H1 (cell line): ENCODE measurements around the gene ARID4B. TPM values are rescaled to one million over a fixed set of nuclear protein-coding genes. Genes with fewer than 3 reads are reported as not detected.

Source experiments
- CTCF ChIA-PET: fragments of 300-600 bp; sonication (Branson Sonifier 250); formaldehyde crosslinking; loops from one replicate; lab custom pipeline; 2021; ENCODE audit not compliant: partially characterized antibody; lab: Charles Lee
- POLR2A ChIA-PET: fragments of 300-600 bp; sonication (Branson Sonifier 250); formaldehyde crosslinking; loops from one replicate; lab custom pipeline; 2021; ENCODE audit warnings: inconsistent platforms; ENCODE audit not compliant: partially characterized antibody; lab: Charles Lee
- DNase-seq, 2 experiments: peaks; one replicate each; pipeline versions ENCODE4 v3.0.0 to v3.0.0-alpha.2; 2010 to 2022; ENCODE audit warnings: low spot score in 2 of 2, low read depth in 1 of 2, mixed read lengths in 1 of 2
- FAIRE-seq: peaks from 2 replicates; lab custom pipeline; 2011; peaks lifted over from hg19 to GRCh38; lab: Jason Lieb, UNC
- H2AFZ ChIP-seq: 2 replicates; pipeline ENCODE4 v1.8.1; 2012; ENCODE audit warnings: low read length, inconsistent platforms
- H2AK5ac ChIP-seq: 2 replicates; pipeline ENCODE4 v1.6.1; 2013; ENCODE audit warnings: low read depth, low read length
- H2BK120ac ChIP-seq: replicated peaks from 2 replicates; pipeline ENCODE3; 2013; ENCODE audit warnings: low read depth, low read length, inconsistent platforms
- H2BK12ac ChIP-seq: 2 replicates; pipeline ENCODE4 v1.6.1; 2013; ENCODE audit warnings: low read depth, low read length
- H2BK15ac ChIP-seq: 2 replicates; pipeline ENCODE4 v1.6.1; 2013; ENCODE audit warnings: low read length
- H2BK20ac ChIP-seq: 2 replicates; pipeline ENCODE4 v1.6.1; 2013; ENCODE audit warnings: low read length
- H2BK5ac ChIP-seq: 2 replicates; pipeline ENCODE4 v1.6.1; 2013; ENCODE audit warnings: low read depth, low read length
- H3K14ac ChIP-seq: 2 replicates; pipeline ENCODE4 v1.6.1; 2013; ENCODE audit warnings: inconsistent platforms; ENCODE audit not compliant: insufficient read length
- H3K18ac ChIP-seq: 2 replicates; pipeline ENCODE4 v1.6.1; 2013; ENCODE audit warnings: low read length; ENCODE audit errors: extremely low read depth
- H3K23ac ChIP-seq: 2 replicates; pipeline ENCODE4 v1.6.1; 2013; ENCODE audit warnings: inconsistent platforms; ENCODE audit not compliant: insufficient read length
- H3K23me2 ChIP-seq: 2 replicates; pipeline ENCODE4 v1.6.1; 2013; ENCODE audit warnings: low read depth, low read length
- H3K27ac ChIP-seq: 2 replicates; pipeline ENCODE4 v1.6.1; 2011; ENCODE audit warnings: low read depth, low read length, inconsistent platforms
- H3K27me3 ChIP-seq, 4 experiments: replicated peaks in 1 of 4; 1 replicate in 1 of 4; 2 replicates in 3 of 4; pipeline versions ENCODE4 v1.6.1 to v1.8.1; 2011 to 2013; ENCODE audit warnings: low read length in 3 of 4, mild to moderate bottlenecking in 3 of 4, inconsistent platforms in 2 of 4, mixed read lengths in 2 of 4, moderate library complexity in 1 of 4; ENCODE audit not compliant: control insufficient read depth in 3 of 4, insufficient read depth in 3 of 4; ENCODE audit errors: extremely low read depth in 1 of 4
- H3K36me3 ChIP-seq, 4 experiments: 2 replicates each; pipeline versions ENCODE4 v1.6.1 to v1.8.1; 2011 to 2013; ENCODE audit warnings: mild to moderate bottlenecking in 4 of 4, low read length in 3 of 4, moderate library complexity in 2 of 4, control low read depth in 1 of 4, inconsistent platforms in 1 of 4; ENCODE audit not compliant: insufficient read depth in 4 of 4, control insufficient read depth in 2 of 4
- H3K4ac ChIP-seq: replicated peaks from 2 replicates; pipeline ENCODE3; 2013; ENCODE audit warnings: low read length, low read depth, mixed read lengths, inconsistent platforms; ENCODE audit not compliant: insufficient read length
- H3K4me1 ChIP-seq, 4 experiments: replicated peaks in 1 of 4; 1 replicate in 1 of 4; 2 replicates in 3 of 4; pipeline versions ENCODE4 v1.6.1 to v1.8.1; 2011 to 2013; ENCODE audit warnings: low read length in 3 of 4, inconsistent platforms in 2 of 4, mixed read lengths in 1 of 4; ENCODE audit not compliant: insufficient read depth in 4 of 4, control insufficient read depth in 3 of 4
- H3K4me2 ChIP-seq, 2 experiments: 2 replicates each; pipeline versions ENCODE4 v1.6.1 to v1.8.1; 2011 to 2013; ENCODE audit warnings: low read depth in 2 of 2, low read length in 2 of 2, control low read depth in 1 of 2, inconsistent platforms in 1 of 2, mild to moderate bottlenecking in 1 of 2; ENCODE audit not compliant: insufficient read depth in 1 of 2
- H3K4me3 ChIP-seq, 4 experiments: fragments of 200-600, 300-600 bp in 1 of 4; sonication (generic), shearing (Covaris generic), sonication (Bioruptor Twin) in 1 of 4; 2 replicates each; pipeline versions ENCODE4 v1.5.1 to v1.8.1; 2011 to 2016; ENCODE audit warnings: low read length in 4 of 4, low read depth in 3 of 4, control low read depth in 2 of 4, inconsistent platforms in 2 of 4, mild to moderate bottlenecking in 2 of 4, mixed read lengths in 1 of 4, moderate library complexity in 1 of 4; ENCODE audit not compliant: insufficient read depth in 2 of 4; ENCODE audit errors: extremely low read depth in 1 of 4
- H3K56ac ChIP-seq: replicated peaks from 2 replicates; pipeline ENCODE3; 2013; ENCODE audit warnings: low read depth, mild to moderate bottlenecking, mixed read lengths, low read length, inconsistent platforms; ENCODE audit not compliant: insufficient read length
- H3K79me1 ChIP-seq: 2 replicates; pipeline ENCODE4 v1.6.1; 2013; ENCODE audit warnings: low read depth, low read length, control low read depth
- H3K79me2 ChIP-seq, 2 experiments: 2 replicates each; pipeline versions ENCODE4 v1.6.1 to v1.8.1; 2012 to 2013; ENCODE audit warnings: low read length in 2 of 2, mild to moderate bottlenecking in 2 of 2, inconsistent platforms in 1 of 2; ENCODE audit not compliant: insufficient read depth in 2 of 2, control insufficient read depth in 1 of 2
- H3K9ac ChIP-seq, 4 experiments: replicated peaks in 1 of 4; 1 replicate in 1 of 4; 2 replicates in 3 of 4; pipeline versions ENCODE4 v1.6.1 to v1.8.1; 2011 to 2013; ENCODE audit warnings: low read depth in 3 of 4, low read length in 3 of 4, control low read depth in 2 of 4, mild to moderate bottlenecking in 2 of 4, moderate library complexity in 2 of 4, inconsistent platforms in 1 of 4; ENCODE audit errors: extremely low read depth in 1 of 4
- H3K9me3 ChIP-seq, 2 experiments: 2 replicates each; pipeline versions ENCODE4 v1.6.1 to v1.8.1; 2012 to 2013; ENCODE audit warnings: mild to moderate bottlenecking in 2 of 2, moderate library complexity in 2 of 2, control low read depth in 1 of 2, inconsistent platforms in 1 of 2, low read depth in 1 of 2, low read length in 1 of 2, mixed read lengths in 1 of 2; ENCODE audit not compliant: insufficient read depth in 2 of 2
- H4K20me1 ChIP-seq, 2 experiments: replicated peaks in 1 of 2; 2 replicates each; pipeline versions ENCODE3 to v1.8.1; 2011 to 2013; ENCODE audit warnings: inconsistent platforms in 2 of 2, low read length in 2 of 2, mild to moderate bottlenecking in 1 of 2; ENCODE audit not compliant: insufficient read depth in 2 of 2, control insufficient read depth in 1 of 2
- H4K5ac ChIP-seq: 2 replicates; pipeline ENCODE4 v1.6.1; 2013; ENCODE audit warnings: low read length, low read depth, mixed read lengths, inconsistent platforms; ENCODE audit not compliant: insufficient read length
- H4K8ac ChIP-seq: 2 replicates; pipeline ENCODE4 v1.8.0; 2013; ENCODE audit warnings: mild to moderate bottlenecking, moderate library complexity, low read length, inconsistent platforms; ENCODE audit not compliant: insufficient read depth; ENCODE audit errors: extremely low read depth
- H4K91ac ChIP-seq: replicated peaks from 2 replicates; pipeline ENCODE3; 2013; ENCODE audit warnings: low read length, mixed read lengths, inconsistent platforms; ENCODE audit not compliant: insufficient read length
- RFX5 ChIP-seq: IDR thresholded peaks from 2 replicates; pipeline ENCODE4 v1.6.1; 2011; ENCODE audit warnings: low read depth, low read length, improper control_type of control experiment, borderline replicate concordance
- TBP ChIP-seq: IDR thresholded peaks from 2 replicates; pipeline ENCODE4 v1.6.1; 2011; ENCODE audit warnings: low read depth, low read length, improper control_type of control experiment
- TCF12 ChIP-seq: IDR thresholded peaks from 2 replicates; pipeline ENCODE4 v1.6.1; 2011; ENCODE audit warnings: low read depth, mild to moderate bottlenecking, low read length
- ZNF274 ChIP-seq: IDR thresholded peaks from 2 replicates; pipeline ENCODE4 v1.7.0; 2012; ENCODE audit warnings: low read length, borderline replicate concordance; ENCODE audit errors: extremely low read depth
- WGBS, 2 experiments: shearing (Covaris generic) in 1 of 2; methylation state at CpG; one replicate each; pipeline versions ENCODE4 v1.1.6 to v1.1.7; 2013 to 2015; ENCODE audit warnings: low lambda C conversion rate in 2 of 2, mixed read lengths in 2 of 2, inconsistent platforms in 1 of 2, low coverage in 1 of 2, missing lambda C conversion rate in 1 of 2; ENCODE audit not compliant: insufficient replicate concordance in 2 of 2, insufficient coverage in 1 of 2, insufficient read length in 1 of 2; ENCODE audit errors: extremely low coverage in 1 of 2, missing lambda C conversion rate in 1 of 2; 5-methylcytosine and 5-hydroxymethylcytosine counted together
- polyA plus RNA-seq, 7 experiments: library from polyadenylated mRNA; depleted of rRNA in 3 of 7; stranded (reverse) in 5 of 7; unstranded in 2 of 7; fragments of >200 nt in 5 of 7; fragments of 200-250 nt in 2 of 7; gene quantifications; 1 replicate in 5 of 7; 2 replicates in 1 of 7; 4 replicates in 1 of 7; pipeline versions ENCODE4 v1.2.1 to v1.2.3, GENCODE V29; 2011 to 2013; ENCODE audit warnings: missing spikeins in 2 of 7, mixed read lengths in 2 of 7
- total RNA-seq: library from RNA; stranded (reverse); fragmentation: NEBNext Ultra II Directional; extraction: Animal tissue kit (Norgen Biotek cat#: 25700); gene quantifications from 2 replicates; pipeline ENCODE4 v1.2.1, GENCODE V29; 2021

The ARID4B gene
- total and polyA plus RNA-seq, 2 of the 8 experiments (the other 6 are each of a cell fraction or from before 2014, with no cell fraction given) = 5.1 to 28.8 TPM

DNA sequence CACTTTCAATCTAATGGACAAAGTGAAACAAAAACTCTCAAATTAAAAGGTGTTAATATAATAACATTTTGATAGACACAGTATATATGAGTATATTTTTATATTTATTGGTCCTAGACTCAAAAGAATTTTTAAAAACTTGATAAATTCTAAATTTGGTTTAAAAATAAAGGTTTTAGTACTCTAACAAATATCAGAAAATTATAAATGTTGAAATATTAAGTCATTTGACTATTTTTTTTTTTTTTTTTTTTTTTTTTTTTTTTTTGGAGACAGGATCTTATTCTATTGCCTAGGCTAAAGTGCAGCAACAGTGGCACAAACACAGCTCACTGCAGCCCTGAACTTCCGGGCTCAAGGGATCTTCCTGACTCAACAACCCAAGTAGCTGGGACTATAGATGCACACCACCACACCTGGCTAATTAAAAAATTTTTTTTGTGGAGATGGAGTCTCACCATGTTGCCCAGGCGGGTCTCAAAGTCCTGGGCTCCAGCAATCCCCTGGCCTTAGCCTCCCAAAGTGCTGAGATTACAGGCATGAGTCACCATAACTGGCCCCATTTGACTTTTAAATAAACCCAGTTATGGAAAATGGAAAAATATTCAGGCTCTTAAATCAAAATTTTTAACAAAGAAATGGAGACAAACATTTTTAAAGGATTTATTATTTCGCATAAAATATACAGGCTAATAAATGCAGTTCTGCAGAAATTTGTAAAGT is 106.2 kb downstream of the ARID4B start:
- Histone ChIP-seq H3K36me3 (peaks cover 0 to 56% (median 10%) of the 10 kb centered on the region in 4 experiments; a peak in 7 of 8 replicates), H3K79me1 (no peaks in the 10 kb centered on the region), H2AFZ (no peak overlapping the region), H3K79me2 (no peaks in the 10 kb centered on the region), H3K23ac (no peak overlapping the region), H4K5ac (no peak overlapping the region), H3K9me3 (no peaks in the 10 kb centered on the region), H3K56ac (no peak overlapping the region), H2BK5ac (no peak overlapping the region), H3K14ac (no peak overlapping the region), H2BK12ac (no peak overlapping the region), H3K9ac (no peak overlapping the region), H2BK15ac (no peak overlapping the region), H3K4me2 (no peak overlapping the region), H3K4me3 (no peak overlapping the region), H4K20me1 (no peaks in the 10 kb centered on the region), H3K27ac (no peak overlapping the region), H2BK20ac (no peak overlapping the region), H3K4me1 (no peaks in the 10 kb centered on the region), H2BK120ac (no peak overlapping the region), H3K23me2 (no peaks in the 10 kb centered on the region), H3K27me3 (no peaks in the 10 kb centered on the region), H4K91ac (no peak overlapping the region)
- WGBS, 2 experiments = 91% methylated on average over 3 of the region's 3 CpGs; no CpG with 5 or more reads in 1 of the 2 experiments
- CTCF ChIA-PET = interaction anchor here (1.6 kb wide), 1 partner anchor 21 kb away, joined by 4 read pairs; no protein-coding TSS in a partner anchor
- DNase-seq = no peak
- no peak for FAIRE-seq
- no peak for TF ChIP-seq TBP
- no peak for TF ChIP-seq TCF12
- TF ChIP-seq RFX5 = no peak
- TF ChIP-seq ZNF274 = no peak
- TF ChIP-seq, all 59 proteins: peak for 0
- no peak overlapping the region for H3K18ac ChIP-seq
- H3K4ac ChIP-seq = no peak overlapping the region
- no peak overlapping the region for H4K8ac ChIP-seq
- POLR2A ChIA-PET = no interaction called here
- no peak overlapping the region for H2AK5ac ChIP-seq
